Osteocyte (in vitro differentiated cells): ENCODE data around the gene ARSA. TPM values are rescaled to one million over a fixed set of nuclear protein-coding genes. Genes with fewer than 3 reads are reported as not detected.
"Not testable (repeated sequence)": the region's sequence is repeated elsewhere in the genome, so short reads cannot be mapped to it uniquely, and the experiment has no call there.

Experiments used
- DNase-seq: peaks from one replicate; pipeline ENCODE4 v3.0.0; 2021; ENCODE audit warnings: mixed read lengths; ENCODE audit not compliant: unreplicated experiment; ENCODE audit errors: extremely low spot score
- H3K27ac Mint-ChIP-seq: one replicate; pipeline ENCODE4 v1.8.0; 2021; ENCODE audit warnings: mild to moderate bottlenecking, mixed read lengths; ENCODE audit not compliant: unreplicated experiment
- H3K27me3 Mint-ChIP-seq: one replicate; pipeline ENCODE4 v1.8.0; 2021; ENCODE audit warnings: mixed read lengths; ENCODE audit not compliant: unreplicated experiment
- H3K36me3 Mint-ChIP-seq: one replicate; pipeline ENCODE4 v1.8.0; 2021; ENCODE audit warnings: mixed read lengths; ENCODE audit not compliant: unreplicated experiment
- H3K4me1 Mint-ChIP-seq: one replicate; pipeline ENCODE4 v1.8.0; 2021; ENCODE audit warnings: mixed read lengths; ENCODE audit not compliant: unreplicated experiment
- H3K4me3 Mint-ChIP-seq: one replicate; pipeline ENCODE4 v1.8.0; 2021; ENCODE audit warnings: mild to moderate bottlenecking, moderate library complexity, mixed read lengths; ENCODE audit not compliant: unreplicated experiment
- H3K9me3 Mint-ChIP-seq: one replicate; pipeline ENCODE4 v1.8.0; 2021; ENCODE audit warnings: mixed read lengths; ENCODE audit not compliant: unreplicated experiment
- total RNA-seq: library from RNA; stranded (reverse); gene quantifications from 2 replicates; pipeline ENCODE4 v1.2.1, GENCODE V29; 2021
- TF ChIP-seq, protein P1 (sequence below): fragments of 200-600 bp; sonication (generic); IDR thresholded peaks from 2 replicates; pipeline ENCODE4 v1.5.0; 2021; ENCODE audit warnings: antibody characterized with exemption, mild to moderate bottlenecking, moderate library complexity

ARSA gene
- total RNA-seq, 1 donor from 2014 or later = 43.5 TPM

DNA sequence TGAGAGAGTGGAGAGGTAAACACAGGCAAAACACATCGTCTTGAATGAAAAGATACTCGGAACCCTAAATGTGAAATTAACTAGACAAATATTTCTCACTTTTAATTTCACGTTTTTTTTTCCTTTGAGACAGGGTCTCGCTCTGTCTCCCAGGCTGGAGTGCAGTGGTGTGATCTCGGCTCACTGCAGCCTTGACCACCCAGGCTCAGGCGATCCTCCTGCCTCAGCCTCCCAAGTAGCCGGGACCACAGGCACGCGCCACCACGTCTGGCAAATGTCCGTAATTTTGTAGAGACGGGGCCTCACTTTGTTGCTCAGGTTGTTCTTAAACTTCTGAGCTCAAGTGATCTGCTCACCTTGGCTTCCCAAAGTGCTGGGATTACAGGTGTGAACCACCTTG is 37.3 kb upstream of the ARSA start:
- Mint-ChIP-seq H3K4me3 (no peak overlapping the region), H3K27ac (no peak overlapping the region), H3K36me3 (no peaks in the 10 kb centered on the region), H3K9me3 (peaks cover 3% of the 10 kb centered on the region), H3K27me3 (peaks cover 27% of the 10 kb centered on the region), H3K4me1 (no peaks in the 10 kb centered on the region)
- TF ChIP-seq, protein P1, sequence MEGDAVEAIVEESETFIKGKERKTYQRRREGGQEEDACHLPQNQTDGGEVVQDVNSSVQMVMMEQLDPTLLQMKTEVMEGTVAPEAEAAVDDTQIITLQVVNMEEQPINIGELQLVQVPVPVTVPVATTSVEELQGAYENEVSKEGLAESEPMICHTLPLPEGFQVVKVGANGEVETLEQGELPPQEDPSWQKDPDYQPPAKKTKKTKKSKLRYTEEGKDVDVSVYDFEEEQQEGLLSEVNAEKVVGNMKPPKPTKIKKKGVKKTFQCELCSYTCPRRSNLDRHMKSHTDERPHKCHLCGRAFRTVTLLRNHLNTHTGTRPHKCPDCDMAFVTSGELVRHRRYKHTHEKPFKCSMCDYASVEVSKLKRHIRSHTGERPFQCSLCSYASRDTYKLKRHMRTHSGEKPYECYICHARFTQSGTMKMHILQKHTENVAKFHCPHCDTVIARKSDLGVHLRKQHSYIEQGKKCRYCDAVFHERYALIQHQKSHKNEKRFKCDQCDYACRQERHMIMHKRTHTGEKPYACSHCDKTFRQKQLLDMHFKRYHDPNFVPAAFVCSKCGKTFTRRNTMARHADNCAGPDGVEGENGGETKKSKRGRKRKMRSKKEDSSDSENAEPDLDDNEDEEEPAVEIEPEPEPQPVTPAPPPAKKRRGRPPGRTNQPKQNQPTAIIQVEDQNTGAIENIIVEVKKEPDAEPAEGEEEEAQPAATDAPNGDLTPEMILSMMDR = no peak
- DNase-seq = no peak

DNA sequence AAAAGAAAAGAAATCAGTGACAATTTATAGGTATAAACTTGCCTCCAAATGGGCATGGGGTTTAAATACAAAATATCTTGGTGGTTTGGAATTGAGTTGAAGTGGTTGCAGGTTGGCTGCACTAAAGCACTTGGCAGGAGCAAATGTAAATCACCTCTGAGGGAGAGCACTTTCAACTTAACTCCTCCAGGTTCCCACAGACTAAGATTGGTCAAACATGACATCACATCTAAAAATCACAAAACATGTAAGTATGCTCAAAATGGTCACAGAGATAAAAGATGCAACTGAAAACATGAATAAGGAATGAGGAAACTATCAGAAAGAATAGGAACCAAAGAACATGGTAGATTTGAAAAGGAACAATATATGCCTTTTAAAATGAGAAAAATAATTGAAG is 32.4 kb upstream of the ARSA start:
- no peak overlapping the region for H3K4me3 Mint-ChIP-seq
- peaks cover 11% of the 10 kb centered on the region for H3K27me3 Mint-ChIP-seq
- H3K4me1 Mint-ChIP-seq = peaks cover 17% of the 10 kb centered on the region
- H3K9me3 Mint-ChIP-seq = peaks cover 3% of the 10 kb centered on the region
- no peak overlapping the region for H3K27ac Mint-ChIP-seq
- DNase-seq = no peak
- TF ChIP-seq, protein P1 = no peak
- H3K36me3 Mint-ChIP-seq = no peaks in the 10 kb centered on the region

DNA sequence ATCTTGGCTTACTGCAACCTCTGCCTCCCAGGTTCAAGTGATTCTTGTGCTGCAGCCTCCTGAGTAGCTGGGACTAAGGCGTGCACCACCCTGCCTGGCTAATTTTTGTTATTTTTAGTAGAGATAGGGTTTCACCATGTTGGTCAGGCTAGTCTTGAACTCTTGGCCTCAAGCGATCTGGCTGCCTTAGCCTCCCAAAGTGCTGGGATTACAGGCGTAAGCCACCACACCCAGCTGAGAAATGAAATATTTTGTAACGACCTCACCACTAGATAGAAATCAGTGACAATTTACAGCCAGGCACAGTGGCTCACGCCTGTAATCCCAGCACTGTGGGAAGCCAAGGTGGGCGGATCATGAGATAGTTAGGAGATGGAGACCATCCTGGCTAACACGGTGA is 31.8 kb upstream of the ARSA start:
- Mint-ChIP-seq H3K4me1 (peaks cover 17% of the 10 kb centered on the region), H3K27me3 (peaks cover 11% of the 10 kb centered on the region)
- not testable (repeated sequence) for H3K4me3 Mint-ChIP-seq, DNase-seq, H3K9me3 Mint-ChIP-seq, H3K36me3 Mint-ChIP-seq, H3K27ac Mint-ChIP-seq

DNA sequence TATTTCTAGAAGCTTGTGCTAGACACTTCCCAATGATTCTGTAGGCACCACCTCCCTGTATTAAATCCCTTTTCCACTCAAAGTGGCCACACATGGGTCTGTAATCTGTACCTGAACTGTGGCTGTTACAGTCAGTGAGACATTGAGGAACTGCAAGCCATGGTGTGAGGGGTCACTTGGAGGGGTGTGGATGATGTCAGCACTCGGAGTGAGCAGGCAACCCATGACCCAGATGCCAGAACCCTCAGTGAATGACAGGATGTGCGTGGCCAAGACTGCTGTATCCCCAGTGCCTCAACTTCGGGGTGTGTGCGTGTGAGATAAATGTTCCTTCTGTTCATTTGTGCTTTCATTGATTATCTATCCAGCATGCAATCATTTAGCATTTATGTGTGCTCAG is 30.0 kb upstream of the ARSA start:
- Mint-ChIP-seq H3K4me1 (peaks cover 17% of the 10 kb centered on the region), H3K36me3 (no peaks in the 10 kb centered on the region), H3K4me3 (no peak overlapping the region), H3K27me3 (peaks cover 12% of the 10 kb centered on the region), H3K9me3 (peaks cover 3% of the 10 kb centered on the region), H3K27ac (no peak overlapping the region)
- DNase-seq = peak; percentile 46
- TF ChIP-seq, protein P1 = no peak

DNA sequence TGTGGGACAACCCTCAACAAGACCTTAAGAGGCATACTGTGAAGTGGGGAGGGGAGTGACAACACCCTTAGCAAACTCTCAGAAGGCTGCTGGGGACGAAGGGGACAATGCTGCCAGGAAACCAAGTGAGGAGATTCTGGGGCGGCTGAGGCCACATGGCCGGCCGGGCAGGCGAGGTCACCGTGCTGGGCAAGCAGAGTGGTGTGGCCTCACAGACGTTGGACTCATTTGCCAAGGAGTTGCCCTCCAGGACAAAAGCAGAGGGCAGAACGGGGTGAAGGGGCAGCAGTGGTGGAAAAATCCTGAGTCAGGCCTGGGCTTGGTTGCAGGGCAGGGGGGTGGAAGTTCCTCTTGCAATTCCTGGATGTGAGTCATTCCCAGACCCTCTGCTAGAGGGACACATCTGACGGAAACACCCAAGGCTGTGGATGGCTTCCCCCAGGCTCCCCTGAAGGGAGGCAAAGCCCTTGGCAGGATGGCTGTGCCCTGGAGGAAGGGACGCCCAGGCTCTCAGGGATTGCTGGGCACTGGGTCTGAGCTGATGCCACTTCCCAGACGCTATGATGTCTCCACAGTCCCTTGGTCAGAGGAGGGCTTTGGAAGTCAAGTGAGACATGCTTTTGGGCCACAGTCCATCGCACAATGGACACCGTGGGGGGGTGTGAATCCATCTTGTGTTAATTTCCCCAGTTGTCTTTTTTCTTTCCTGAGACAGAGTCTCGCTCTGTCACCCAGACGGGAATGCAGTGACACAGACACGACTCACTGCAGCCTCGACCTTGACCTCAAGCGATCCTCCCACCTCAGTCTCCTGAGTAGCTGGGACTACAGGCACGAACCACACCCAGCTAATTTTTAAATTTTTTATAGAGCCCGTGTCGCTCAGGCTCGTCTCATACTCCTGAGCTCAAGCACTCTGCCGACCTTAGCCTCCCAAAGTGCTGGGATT is 28.4 kb upstream of the ARSA start:
- H3K36me3 Mint-ChIP-seq = no peaks in the 10 kb centered on the region
- TF ChIP-seq, protein P1 = no peak
- peaks cover 14% of the 10 kb centered on the region for H3K27me3 Mint-ChIP-seq
- peak overlapping the region; percentile 66 for H3K27ac Mint-ChIP-seq
- H3K4me1 Mint-ChIP-seq = peaks cover 17% of the 10 kb centered on the region
- DNase-seq = peak; percentile 83
- no peak overlapping the region for H3K4me3 Mint-ChIP-seq
- H3K9me3 Mint-ChIP-seq = peaks cover 3% of the 10 kb centered on the region

DNA sequence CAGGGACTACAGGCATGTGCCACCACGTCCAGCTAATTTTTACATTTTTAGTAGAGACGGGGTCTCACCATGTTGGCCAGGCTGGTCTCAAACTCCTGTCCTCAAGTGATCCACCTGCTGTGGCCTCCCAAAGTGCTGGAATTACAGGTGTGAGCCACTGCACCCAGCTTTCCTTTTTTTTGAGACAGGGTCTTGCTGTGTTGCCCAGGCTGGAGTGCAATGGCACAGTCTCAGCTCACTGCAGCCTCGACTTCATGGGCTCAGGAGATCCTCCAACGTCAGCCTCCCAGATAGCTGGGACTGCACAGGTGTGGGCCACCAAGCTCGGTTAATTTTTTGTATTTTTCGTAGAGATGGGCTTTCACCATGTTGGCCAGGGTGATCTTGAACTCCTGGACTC is 26.7 kb upstream of the ARSA start:
- H3K36me3 Mint-ChIP-seq, H3K9me3 Mint-ChIP-seq: not testable (repeated sequence)
- peaks cover 19% of the 10 kb centered on the region for H3K4me1 Mint-ChIP-seq

More for the DNA sequence above, 26.7 kb upstream of the ARSA start:
- DNase-seq, H3K27me3 Mint-ChIP-seq, H3K4me3 Mint-ChIP-seq, H3K27ac Mint-ChIP-seq: not testable (repeated sequence)
